ENCODE data around the gene MTFR2. TPM values are rescaled to one million over a fixed set of nuclear protein-coding genes. Genes with fewer than 3 reads are reported as not detected.

The MTFR2 gene
- 1.4 TPM for total RNA-seq
- long read RNA-seq, partial matches to known transcripts, result 0 of 1 reads
- long read RNA-seq, other reads (novel, unspliced or antisense), result 0 of 1 reads

DNA sequence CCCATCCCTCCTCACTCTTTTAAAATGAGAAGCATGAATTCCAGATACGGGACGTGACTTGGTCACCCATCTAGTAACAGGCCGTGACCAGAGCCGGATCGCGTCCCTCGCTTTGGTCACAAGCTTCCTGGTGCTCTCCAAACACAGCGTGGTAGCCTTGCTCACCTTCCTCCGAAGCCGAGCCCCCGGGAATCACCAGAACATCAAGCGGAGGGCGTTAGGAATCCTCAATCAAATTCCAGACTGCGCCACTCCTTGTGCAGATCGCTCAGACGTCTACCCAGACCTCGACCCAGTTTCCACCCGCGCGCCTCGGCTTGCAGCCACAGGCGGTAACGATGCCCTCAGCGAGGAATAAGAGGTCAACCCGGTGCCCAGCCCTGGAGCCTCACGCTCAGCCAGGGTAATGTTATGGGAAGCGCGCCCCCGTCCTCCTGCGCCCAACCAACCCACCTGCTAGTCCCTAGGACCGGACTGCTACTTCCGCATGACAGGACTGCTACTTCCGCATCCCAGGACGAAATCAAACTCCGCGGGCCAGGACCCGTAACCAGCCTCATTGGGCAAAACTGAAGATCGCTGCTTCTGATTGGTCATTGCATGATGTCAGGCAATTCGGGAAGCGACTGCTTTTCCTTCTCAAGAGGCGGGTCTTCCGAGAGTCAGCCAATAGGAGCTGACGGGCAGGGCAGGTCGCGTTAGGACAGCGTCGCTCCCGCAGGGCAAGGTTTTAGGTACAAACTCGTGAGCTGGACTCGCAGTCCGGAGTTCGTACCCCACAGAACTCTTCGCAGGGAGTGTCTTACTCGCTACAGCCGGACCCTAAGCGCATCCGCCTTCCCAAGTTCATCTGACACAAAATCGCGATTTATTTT, at the start of gene MTFR2:
Gene MTFR2 (minus strand): TSS at position 501 of the 875 bp plus-strand sequence. CDS start 1,212 bp downstream, outside the sequence.
- TF ChIP-seq, protein P1, sequence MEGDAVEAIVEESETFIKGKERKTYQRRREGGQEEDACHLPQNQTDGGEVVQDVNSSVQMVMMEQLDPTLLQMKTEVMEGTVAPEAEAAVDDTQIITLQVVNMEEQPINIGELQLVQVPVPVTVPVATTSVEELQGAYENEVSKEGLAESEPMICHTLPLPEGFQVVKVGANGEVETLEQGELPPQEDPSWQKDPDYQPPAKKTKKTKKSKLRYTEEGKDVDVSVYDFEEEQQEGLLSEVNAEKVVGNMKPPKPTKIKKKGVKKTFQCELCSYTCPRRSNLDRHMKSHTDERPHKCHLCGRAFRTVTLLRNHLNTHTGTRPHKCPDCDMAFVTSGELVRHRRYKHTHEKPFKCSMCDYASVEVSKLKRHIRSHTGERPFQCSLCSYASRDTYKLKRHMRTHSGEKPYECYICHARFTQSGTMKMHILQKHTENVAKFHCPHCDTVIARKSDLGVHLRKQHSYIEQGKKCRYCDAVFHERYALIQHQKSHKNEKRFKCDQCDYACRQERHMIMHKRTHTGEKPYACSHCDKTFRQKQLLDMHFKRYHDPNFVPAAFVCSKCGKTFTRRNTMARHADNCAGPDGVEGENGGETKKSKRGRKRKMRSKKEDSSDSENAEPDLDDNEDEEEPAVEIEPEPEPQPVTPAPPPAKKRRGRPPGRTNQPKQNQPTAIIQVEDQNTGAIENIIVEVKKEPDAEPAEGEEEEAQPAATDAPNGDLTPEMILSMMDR (IDR thresholded peaks at IDR 0.05), result no peak
- Histone ChIP-seq H3K4me3 (peak within 1 kb of the TSS; percentile 79), H3K36me3 (no peaks in the 10 kb centered on the region), H3K9me3 (no peaks in the 10 kb centered on the region), H3K27ac (peak within 1 kb of the TSS; percentile 55), H3K4me1 (peaks cover 16% of the 10 kb centered on the region), H3K27me3 (no peaks in the 10 kb centered on the region)
- intact Hi-C loops (cut with DNase I), result no loop called here
- DNase-seq (peak; percentile 94), ATAC-seq (peak; percentile 99)

DNA sequence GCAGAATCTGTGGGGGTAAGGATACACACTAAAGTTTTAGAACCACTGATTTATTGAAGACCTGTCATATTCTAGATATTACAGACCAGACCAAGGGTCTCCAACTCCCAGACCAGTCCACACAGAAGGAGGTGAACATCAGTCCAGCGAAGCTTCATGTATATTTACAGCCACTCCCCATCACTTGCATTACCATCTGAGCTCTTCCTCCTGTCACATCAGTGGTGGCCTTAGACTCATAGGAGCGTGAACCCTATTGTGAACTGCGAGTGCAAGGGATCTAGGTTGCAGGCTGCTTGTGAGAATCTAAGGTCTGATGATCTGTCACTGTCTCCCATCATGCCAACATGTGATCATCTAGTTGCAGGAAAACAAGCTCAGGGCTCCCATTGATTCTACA, 44.5 kb upstream of the MTFR2 start:
- H3K9me3 ChIP-seq, result no peaks in the 10 kb centered on the region
- no peak overlapping the region for H3K4me3 ChIP-seq
- H3K27me3 ChIP-seq, result no peaks in the 10 kb centered on the region
- peaks cover 7% of the 10 kb centered on the region for H3K4me1 ChIP-seq
- no peaks in the 10 kb centered on the region for H3K36me3 ChIP-seq
- TF ChIP-seq, protein P1 (IDR thresholded peaks at IDR 0.05), result no peak
- H3K27ac ChIP-seq, result no peak overlapping the region
- no peak for DNase-seq
- no peak for ATAC-seq
- intact Hi-C loops (cut with DNase I), result no loop called here

DNA sequence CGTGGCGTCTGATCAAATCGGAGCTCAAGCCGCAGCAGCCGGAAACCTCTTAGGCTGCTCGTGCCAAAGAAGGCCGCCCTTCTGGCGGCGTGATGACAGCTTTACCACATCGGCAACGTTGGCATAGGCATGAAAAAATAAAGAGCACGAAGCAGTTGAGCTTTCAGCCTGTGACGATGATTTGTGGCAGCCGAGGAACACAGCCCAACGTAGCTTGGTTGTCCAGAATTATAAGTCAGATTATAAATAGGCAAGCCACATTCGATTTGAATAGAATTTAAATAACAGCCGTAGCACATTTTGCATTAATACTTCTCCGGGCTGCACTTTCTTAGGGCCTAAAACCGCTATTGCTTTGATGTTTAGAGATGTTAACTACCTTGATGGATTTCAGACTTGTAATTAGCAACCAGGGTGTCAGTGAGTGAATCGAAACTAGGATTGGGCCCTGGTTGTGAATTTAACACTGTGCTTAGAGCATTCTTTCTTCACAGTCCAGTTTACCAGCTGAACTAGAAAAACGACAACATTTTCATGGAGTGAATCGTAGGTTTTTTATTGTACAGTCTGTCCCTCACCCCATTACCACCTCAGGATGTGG, 40.4 kb upstream of the MTFR2 start:
- Histone ChIP-seq H3K27me3 (no peaks in the 10 kb centered on the region), H3K27ac (peak overlapping the region; percentile 100), H3K9me3 (no peaks in the 10 kb centered on the region), H3K4me3 (peak overlapping the region; percentile 96), H3K4me1 (peaks cover 34% of the 10 kb centered on the region), H3K36me3 (no peaks in the 10 kb centered on the region)
- DNase-seq (peak; percentile 87), ATAC-seq (peak; percentile 37)
- TF ChIP-seq, protein P1 (IDR thresholded peaks at IDR 0.05), result no peak
- intact Hi-C loops (cut with DNase I), result no loop called here

DNA sequence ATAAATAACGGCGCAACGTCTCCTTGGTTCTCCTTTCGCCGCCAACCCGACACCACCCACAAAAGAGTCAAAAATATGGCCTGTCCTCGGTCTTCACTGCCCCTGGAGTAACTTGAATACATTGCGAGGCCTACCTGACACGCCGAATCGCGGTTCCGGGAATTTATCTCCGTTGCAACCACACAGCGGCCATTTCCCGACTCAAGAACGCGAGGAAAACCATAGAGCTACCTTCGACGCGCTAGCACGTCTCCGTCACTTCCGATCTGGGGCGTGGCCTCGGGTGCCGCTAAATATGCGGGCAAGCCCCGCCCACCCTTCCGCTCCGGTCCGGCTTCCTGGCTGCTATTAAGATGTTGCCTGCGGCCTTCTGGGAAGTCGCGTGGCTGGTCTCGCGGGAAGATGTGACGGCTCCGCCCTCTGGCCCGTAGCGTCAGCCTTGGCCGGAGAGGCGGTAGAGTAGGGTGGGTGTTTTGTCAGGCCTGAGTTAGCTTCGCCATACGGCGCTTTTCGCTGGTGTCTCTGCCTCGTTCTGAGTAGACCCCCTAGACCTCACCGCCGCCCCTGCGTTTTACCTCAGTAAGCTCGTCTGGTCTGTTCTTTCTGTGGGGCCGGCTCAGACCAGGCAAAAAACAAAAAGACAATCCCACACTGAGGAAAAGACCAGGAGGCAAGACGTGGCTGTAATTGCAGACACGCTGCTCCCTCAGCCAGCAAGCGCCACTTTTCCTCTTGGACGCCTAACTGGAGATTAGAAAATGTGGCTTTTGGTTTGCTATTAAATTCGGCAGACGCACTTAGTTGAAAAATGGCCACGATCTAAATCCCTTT, 39.7 kb upstream of the MTFR2 start, which contains the start of gene BCLAF1:
Gene BCLAF1 (minus strand): TSS at position 268 of the 831 bp plus-strand sequence. CDS start 9,980 bp downstream, outside the sequence.
- H3K4me1 ChIP-seq, result peaks cover 40% of the 10 kb centered on the region
- no peaks in the 10 kb centered on the region for H3K9me3 ChIP-seq
- ATAC-seq, result peak; percentile 96
- H3K36me3 ChIP-seq, result no peaks in the 10 kb centered on the region
- TF ChIP-seq, protein P1 (IDR thresholded peaks at IDR 0.05), result no peak
- peak within 1 kb of the TSS; percentile 100 for H3K27ac ChIP-seq
- intact Hi-C loops (cut with DNase I), result no loop called here
- peak; percentile 100 for DNase-seq
- peak within 1 kb of the TSS; percentile 96 for H3K4me3 ChIP-seq
- H3K27me3 ChIP-seq, result no peaks in the 10 kb centered on the region

DNA sequence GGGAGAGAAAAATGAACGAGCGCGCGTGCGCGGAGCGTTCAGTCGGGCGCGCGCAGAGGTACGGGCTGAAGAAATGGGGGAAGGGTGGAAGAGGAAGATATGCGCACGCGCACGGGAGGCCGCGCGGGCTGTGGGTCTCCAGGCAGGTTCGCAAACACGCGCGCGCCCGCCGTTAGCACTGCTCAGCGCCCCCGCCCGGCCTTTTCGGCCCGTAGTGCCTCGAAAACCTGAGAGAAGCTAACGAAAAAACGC, 39.1 kb upstream of the MTFR2 start:
- H3K27ac ChIP-seq, result peak overlapping the region; percentile 100
- no peaks in the 10 kb centered on the region for H3K27me3 ChIP-seq
- peak overlapping the region; percentile 96 for H3K4me3 ChIP-seq
- intact Hi-C loops (cut with DNase I), result no loop called here
- peak; percentile 88 for ATAC-seq
- no peaks in the 10 kb centered on the region for H3K36me3 ChIP-seq
- peaks cover 45% of the 10 kb centered on the region for H3K4me1 ChIP-seq
- peak; percentile 96 for DNase-seq
- H3K9me3 ChIP-seq, result no peaks in the 10 kb centered on the region
- TF ChIP-seq, protein P1 (IDR thresholded peaks at IDR 0.05), result no peak
